ENCODE data around the gene LAMC3.

DNA sequence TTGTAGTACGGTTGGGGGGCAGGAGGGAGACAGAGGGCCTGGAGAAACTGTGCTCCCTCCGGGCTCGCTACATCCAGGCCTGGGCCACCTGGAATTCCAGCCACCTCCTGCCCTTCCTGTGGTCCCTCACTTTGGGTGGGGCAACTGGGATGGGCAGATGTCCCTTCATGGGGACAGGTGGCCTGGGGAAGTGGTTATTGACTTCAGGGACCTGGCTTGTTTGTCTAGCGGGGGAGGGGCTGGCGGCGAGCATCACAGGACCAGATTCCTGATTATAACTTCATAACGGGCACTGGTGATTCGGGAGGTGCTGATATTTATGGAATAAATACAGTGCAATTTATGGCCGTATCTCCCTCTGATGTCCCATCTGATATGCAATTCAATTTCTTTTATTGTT is 20.1 kb upstream of the LAMC3 start:
- TF ChIP-seq POLR2A (IDR thresholded peaks at IDR 0.05; ENCODE audit: low read length) (no peak), GATA1 (IDR thresholded peaks at IDR 0.05; ENCODE audit: low read depth, low read length) (no peak)

All from erythroblast (primary cell).